GM10266 (cell line): ENCODE data around the gene SERPINA9.

Experiments used
- DNase-seq: peaks from one replicate; pipeline ENCODE4 v3.0.0; 2012; ENCODE audit errors: extremely low spot score
- TF ChIP-seq, protein P1 (sequence below): IDR thresholded peaks from 2 replicates; pipeline ENCODE4 v1.5.1; 2012; ENCODE audit warnings: mild to moderate bottlenecking, low read depth; ENCODE audit not compliant: control insufficient read depth, insufficient read depth; ENCODE audit errors: missing control alignments

SERPINA9 gene, protein sequence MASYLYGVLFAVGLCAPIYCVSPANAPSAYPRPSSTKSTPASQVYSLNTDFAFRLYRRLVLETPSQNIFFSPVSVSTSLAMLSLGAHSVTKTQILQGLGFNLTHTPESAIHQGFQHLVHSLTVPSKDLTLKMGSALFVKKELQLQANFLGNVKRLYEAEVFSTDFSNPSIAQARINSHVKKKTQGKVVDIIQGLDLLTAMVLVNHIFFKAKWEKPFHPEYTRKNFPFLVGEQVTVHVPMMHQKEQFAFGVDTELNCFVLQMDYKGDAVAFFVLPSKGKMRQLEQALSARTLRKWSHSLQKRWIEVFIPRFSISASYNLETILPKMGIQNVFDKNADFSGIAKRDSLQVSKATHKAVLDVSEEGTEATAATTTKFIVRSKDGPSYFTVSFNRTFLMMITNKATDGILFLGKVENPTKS

DNA sequence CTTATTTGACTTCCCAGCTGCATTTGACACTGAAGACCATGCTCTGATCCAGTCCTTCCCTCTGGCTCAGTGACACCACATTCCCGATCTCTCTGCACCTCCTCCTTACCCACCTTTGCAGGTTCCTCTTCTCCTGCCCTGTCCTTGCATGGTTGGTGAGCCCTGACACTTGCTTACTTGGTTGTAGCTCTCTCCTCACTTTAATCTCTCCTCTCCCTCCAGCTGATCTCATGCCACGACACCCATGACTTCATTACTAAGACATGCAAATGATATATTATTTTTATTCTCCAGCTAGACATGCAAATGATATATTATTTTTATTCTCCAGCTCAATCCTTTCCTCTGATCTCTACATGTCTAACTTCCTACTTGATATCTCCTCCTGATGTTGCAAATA, at the start of gene SERPINA9:
Gene SERPINA9, minus strand, starts transcription at position 175 of the 400 bp plus-strand sequence. CDS start 6,357 bp downstream, outside the sequence.
- DNase-seq, result no peak
- TF ChIP-seq, protein P1, sequence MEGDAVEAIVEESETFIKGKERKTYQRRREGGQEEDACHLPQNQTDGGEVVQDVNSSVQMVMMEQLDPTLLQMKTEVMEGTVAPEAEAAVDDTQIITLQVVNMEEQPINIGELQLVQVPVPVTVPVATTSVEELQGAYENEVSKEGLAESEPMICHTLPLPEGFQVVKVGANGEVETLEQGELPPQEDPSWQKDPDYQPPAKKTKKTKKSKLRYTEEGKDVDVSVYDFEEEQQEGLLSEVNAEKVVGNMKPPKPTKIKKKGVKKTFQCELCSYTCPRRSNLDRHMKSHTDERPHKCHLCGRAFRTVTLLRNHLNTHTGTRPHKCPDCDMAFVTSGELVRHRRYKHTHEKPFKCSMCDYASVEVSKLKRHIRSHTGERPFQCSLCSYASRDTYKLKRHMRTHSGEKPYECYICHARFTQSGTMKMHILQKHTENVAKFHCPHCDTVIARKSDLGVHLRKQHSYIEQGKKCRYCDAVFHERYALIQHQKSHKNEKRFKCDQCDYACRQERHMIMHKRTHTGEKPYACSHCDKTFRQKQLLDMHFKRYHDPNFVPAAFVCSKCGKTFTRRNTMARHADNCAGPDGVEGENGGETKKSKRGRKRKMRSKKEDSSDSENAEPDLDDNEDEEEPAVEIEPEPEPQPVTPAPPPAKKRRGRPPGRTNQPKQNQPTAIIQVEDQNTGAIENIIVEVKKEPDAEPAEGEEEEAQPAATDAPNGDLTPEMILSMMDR, result no peak

DNA sequence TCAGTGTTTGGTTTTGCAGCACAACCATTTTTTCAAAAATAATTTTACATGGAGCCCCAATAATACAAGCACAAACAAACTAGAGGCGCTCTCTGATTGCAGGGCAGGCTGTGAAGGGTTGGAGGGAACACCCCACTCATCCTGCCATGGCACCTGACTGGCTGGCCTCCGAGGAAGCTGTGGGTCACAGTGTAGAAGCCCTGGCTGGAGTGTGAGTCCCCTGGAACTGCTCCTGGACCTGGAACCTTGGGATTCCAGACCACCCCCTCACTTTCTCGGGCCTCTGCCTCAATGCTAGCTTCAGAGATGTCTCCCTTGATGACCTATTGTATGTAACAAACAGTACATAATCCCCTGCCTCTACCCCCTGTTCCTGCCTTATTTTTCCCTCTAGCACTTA, 48.1 kb upstream of the SERPINA9 start:
- DNase-seq, result no peak
- TF ChIP-seq, protein P1, result no peak

DNA sequence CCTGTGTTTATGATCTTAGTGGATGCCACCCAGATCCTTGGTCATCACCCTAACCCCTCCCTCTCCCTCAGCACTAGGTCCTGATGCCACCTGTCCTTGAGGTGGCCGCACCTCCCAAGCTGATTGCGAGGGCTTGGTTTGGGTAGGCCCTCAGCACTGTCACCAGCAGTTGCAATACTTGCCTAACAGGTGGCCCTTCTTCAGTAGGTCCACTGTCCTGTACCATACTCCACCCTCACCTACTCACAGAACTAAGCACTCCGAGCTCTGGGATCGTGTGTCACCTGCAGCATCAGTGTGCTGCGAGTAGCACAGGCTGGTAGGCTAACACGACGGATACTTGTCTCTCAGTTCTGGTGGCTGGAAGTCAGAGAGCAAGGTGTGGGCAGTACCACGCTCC, 47.3 kb upstream of the SERPINA9 start:
- no peak for DNase-seq
- TF ChIP-seq, protein P1, result no peak

DNA sequence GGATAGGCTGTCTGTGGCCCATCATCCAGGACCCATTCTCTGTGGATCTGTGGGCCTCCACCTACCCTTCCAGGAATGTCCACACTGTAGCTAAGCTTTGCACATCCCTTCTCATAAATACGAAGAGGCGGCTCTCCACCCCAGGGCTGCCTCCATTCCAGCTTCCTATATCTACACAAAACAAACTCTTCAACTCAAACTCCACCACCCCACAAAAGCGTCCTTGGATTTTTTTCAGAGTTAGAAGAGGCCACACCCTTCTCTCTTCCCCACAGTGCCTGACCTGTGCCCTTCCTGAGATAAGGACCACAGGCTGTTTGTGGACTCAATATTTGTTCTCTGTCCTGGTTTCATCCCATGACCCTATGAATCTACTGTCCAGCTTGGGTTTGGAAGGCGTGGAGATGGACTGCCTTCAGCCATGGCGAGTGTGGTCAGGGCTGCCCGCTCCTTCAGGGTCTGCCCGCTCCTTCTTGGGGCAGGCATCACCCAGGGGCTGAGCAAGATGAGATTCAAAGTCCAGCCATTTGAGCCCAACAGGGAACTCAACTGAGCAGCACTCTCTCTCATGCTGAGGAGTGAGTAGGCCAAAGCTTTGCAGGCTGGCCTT, 46.2 kb upstream of the SERPINA9 start:
- DNase-seq, result no peak
- TF ChIP-seq, protein P1, result no peak

DNA sequence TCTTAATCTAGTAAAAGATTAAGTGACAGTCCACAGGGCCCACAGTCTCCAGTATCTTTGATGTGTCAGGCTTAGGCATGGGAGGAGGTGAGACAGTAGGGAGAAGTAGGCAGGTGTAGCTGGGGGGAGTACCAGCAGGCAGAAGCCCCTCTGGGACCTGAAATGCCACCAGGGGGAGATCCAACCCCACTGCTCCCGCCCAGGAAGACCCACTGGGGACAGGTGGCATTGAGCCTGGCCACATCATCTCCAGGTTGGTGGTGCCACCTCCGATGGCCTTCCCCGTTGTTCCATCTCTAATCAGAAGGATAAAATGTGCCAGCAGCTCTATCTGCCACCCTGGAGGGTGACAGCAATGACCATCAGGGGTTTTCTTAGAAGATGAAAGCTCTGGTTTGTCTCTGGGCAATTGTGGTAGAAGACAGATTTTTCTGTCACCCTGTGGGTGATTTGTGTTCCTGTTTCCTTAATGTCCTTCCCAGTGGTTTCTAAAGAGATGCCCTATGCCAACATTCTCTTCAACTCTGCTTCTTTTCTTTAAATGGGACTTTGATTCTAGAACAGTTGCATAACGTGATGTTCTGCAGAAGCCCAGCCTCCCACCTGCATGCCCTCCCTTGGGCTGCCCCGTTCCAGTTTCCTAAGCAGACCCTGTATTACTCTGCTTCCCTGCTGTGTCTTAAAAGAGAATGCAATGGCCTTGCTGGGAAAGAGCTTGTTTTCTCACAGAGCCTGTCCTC, 45.5 kb upstream of the SERPINA9 start:
- TF ChIP-seq, protein P1, result no peak
- DNase-seq, result no peak

DNA sequence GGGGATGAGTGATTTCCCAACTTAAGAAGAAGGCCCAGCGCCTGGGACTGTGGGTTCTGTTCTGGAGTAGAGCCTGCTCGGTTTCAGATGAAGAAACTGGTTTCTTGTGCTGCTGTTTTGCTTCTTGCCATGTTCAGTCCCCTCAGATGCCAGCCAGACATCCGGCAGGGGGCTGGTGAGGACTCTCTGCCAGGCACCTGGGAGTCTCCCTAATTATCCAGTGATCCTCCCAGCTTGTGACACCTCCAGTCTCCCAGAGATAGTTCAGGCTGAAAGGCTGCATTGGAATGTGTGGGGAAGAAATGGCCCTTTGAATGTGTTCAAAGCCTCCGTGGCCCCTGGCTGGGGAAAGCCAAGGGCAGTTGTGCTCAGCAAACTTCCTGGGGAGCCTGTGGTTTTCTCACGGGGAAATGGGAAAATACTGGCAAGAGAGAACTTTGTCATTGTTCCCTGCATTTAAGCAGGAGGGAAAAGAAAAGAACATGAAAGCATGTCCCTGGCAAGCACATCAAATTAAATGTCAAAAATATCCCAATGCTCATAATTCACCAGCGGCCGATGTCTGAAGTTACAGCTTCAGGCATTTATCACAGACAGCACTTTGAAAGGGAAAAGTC, 41.8 kb upstream of the SERPINA9 start:
- TF ChIP-seq, protein P1, result no peak
- DNase-seq, result no peak
